ENCODE measurements around the gene CTNNA3.

GRCh38 chr10:66627156-66627555 is 1068.8 kb downstream of the CTNNA3 start:
- TF ChIP-seq ZNF510 (tag by site-specific recombination; IDR thresholded peaks at IDR 0.05; ENCODE audit: insufficient replicate concordance) (no peak), ZNF544 (tag by site-specific recombination; IDR thresholded peaks at IDR 0.05) (no peak), ZNF133 (tag by site-specific recombination; IDR thresholded peaks at IDR 0.05) (no peak), ZBTB7A (tag by site-specific recombination; IDR thresholded peaks at IDR 0.05; ENCODE audit: low read depth) (no peak), CTCF (tag by site-specific recombination; IDR thresholded peaks at IDR 0.05) (no peak), ZXDB (tag by site-specific recombination; IDR thresholded peaks at IDR 0.05) (no peak), ZNF114 (tag by site-specific recombination; IDR thresholded peaks at IDR 0.05) (no peak), YY1 (tag by site-specific recombination; IDR thresholded peaks at IDR 0.05) (no peak)
